NCI-H446 treated with DMSO at 0.1 percent for 48 hours (cell line): ENCODE data around the gene SLAMF6.
"Not testable (repeated sequence)": the region's sequence is repeated elsewhere in the genome, so short reads cannot be mapped to it uniquely, and the experiment has no call there.

Source experiments
- DNase-seq: peaks from one replicate; lab custom pipeline; 2025; lab: John Stamatoyannopoulos, UW

SLAMF6 gene

GRCh38 chr1:160522622-160523345, at the start of gene SLAMF6:
Gene SLAMF6 (minus strand): TSS chr1:160523255. CDS start chr1:160523192, 63 bp downstream.
- no peak for DNase-seq

DNA sequence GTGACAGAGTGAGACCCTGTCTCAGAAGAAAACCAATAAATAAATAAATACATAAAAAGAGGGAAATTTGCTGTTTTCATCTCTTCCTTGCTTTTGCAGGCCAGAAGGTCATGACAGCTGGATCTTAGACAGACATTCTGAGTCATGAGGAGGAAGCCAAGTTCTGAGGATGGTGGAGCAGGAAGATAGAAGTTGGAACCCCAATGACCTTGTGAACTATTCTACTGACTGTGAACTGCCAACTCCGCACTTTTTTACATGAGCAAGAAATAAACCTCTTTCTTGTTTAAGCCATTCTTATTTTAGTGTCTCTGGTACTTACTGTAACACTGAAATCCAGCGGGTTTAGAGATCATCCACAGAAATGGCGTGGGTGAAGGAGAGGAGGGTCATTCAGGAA, 47.8 kb upstream of the SLAMF6 start:
- DNase-seq, result no peak

DNA sequence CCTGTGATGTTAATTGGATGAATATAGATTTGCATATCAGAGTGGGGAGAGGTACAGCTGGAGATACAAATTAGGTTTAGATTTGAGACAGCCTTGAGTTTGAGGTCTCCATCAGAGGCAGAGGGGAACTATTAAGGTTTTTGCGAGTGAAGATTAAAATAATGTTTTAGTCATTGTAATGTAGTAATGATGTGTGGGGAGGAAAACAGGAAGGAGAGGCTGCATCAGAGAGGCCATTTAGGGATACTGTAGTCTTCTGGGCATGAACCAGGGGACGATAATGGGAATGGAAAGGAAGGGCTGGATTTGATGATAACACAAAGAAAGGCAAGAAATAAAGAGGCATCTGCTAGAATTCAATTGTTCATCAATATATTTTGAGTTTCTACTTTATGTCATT, 46.8 kb upstream of the SLAMF6 start:
- DNase-seq, result no peak

GRCh38 chr1:160567858-160568682, 45.0 kb upstream of the SLAMF6 start:
- no peak for DNase-seq

- no peak for DNase-seq
Observed at GRCh38 chr1:160567341-160567740, 44.3 kb upstream of the SLAMF6 start.

DNA sequence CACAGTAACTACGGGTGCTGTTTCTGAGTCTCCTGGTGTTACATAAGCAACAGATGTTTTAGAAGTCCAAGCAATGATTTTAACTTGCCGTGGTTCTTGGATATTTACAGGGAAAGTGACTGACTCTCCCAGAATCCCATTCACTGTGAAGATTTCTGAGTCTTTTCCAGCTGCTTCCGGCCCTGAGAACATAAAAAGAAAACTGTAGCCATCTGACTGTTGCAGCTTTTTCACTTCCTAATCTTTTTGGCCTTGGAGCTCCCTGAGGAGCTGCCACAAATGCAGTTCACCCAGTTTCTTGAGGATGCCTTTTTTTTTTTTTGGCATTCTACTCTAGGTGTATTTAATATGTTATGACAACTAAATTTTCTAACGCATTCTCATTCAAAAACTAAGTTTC, 42.5 kb upstream of the SLAMF6 start:
- no peak for DNase-seq

DNA sequence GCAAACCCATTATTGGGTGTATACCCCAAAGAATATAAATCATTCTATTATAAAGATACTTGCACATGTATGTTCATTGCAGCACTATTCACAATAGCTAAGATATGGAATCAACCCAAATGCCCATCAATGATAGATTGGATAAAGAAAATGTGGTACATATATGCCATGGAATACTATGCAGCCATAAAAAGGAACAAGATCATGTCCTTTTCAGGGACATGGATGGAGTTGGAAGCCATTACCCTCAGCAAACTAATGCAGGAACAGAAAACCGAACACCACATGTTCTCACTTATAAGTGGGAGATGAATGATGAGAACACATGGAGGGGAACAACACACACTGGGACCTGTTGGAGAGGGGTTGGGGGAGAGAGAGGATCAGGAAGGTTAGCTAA, 40.2 kb upstream of the SLAMF6 start:
- DNase-seq, result not testable (repeated sequence)

- DNase-seq, result not testable (repeated sequence)
Observed at GRCh38 chr1:160562745-160563144, 39.7 kb upstream of the SLAMF6 start.

GRCh38 chr1:160560806-160561205, 37.8 kb upstream of the SLAMF6 start:
- no peak for DNase-seq

DNA sequence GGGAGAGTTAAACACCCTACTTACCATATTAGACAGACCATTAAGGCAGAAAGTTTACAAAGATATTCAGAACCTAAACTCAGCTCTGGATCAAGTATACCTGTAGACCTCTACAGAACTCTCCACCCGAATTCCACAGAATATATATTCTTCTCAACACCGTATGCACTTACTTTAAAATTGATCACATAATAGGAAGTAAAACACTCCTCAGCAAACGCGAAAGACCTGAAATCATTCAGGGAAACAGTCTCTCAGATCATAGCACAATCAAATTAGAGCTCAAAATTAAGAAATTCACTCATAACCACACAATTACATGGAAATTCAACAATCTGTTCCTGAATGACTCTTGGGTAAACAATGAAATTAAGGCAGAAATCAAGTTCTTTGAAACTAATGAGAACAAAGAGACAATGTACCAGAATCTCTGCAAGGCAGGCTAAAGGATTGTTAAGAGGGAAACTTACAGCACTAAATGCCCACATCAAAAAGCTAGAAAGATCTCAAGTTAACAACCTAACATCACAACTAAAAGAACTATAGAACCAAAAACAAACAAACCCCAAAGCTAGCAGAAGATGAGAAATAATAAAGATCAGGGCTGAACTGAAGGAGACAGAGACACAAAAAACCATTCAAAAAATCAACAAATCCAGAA, 37.1 kb upstream of the SLAMF6 start:
- DNase-seq, result no peak

- DNase-seq, result not testable (repeated sequence)
Observed at GRCh38 chr1:160559437-160559836, 36.4 kb upstream of the SLAMF6 start.

DNA sequence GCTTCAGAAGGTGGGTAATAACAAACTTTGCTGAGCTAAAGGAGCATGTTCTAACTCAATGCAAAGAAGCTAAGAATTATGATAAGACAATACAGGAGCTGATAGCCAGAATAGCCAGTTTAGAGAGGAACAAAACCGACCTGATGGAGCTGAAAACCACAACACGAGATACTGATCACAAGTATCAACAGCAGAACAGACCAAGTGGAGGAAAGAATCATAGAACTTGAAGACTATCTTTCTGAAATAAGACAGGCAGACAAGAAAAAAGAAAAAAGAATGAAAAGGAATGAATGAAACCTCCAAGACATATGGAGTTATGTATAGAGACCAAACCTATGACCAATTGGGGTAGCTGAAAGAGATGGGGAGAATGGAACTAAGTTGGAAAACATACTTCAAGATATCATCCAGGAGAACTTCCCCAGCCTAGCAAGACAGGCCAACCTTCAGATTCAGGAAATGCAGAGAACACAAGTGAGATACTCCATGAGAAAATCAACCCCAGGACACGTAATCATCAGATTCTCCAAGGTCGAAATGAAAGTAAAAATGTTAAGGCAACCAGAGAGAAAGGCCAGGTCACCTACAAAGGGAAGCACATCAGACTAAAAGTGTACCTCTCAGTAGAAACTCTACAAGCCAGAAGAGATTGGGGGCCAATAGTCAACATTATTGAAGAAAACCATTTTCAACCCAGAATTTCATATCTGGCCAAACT, 35.8 kb upstream of the SLAMF6 start:
- no peak for DNase-seq

- DNase-seq, result no peak
Observed at GRCh38 chr1:160553778-160554177, 30.7 kb upstream of the SLAMF6 start.

- no peak for DNase-seq
Observed at GRCh38 chr1:160552425-160552824, 29.4 kb upstream of the SLAMF6 start.

- DNase-seq, result no peak
Observed at GRCh38 chr1:160550572-160551034, 27.5 kb upstream of the SLAMF6 start.

DNA sequence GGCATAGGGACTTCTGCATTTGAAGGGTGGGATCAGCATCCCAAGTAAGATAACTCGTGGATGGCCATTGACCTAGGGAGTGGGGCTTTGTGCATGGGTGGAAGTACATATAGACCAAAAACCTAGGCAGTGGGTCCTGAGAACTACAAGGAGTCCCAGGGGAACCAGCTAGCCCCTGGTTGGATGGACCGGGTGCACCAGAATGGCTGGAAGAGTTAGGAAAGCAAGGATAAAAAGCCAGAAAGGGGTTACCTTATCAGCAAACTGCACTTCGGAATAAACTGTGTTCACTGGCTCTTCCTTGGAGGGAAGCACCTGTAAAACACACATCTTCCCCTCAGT, 26.6 kb upstream of the SLAMF6 start:
- DNase-seq, result no peak

- DNase-seq, result peak; percentile 29
Observed at GRCh38 chr1:160548960-160549664, 26.1 kb upstream of the SLAMF6 start.

DNA sequence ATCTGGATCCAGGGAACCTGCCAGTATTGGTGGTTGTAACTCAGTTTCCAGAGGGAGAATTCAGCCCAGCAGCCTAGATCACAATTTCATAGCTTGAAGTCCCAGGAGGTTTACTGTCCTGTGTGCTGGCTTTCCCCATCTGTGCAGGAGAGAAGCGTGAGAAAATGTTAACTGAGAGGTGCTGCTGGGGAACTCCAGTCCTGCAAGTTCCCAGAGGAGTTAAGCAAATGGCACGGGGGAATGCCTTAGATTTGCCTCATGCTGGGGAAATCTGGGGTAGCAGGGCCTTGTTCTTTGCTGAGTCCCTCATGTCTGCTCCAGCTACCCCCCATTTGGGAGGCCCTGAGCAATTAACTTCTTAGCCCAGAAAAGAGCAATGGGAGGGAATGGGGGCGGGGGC, 25.1 kb upstream of the SLAMF6 start:
- no peak for DNase-seq

DNA sequence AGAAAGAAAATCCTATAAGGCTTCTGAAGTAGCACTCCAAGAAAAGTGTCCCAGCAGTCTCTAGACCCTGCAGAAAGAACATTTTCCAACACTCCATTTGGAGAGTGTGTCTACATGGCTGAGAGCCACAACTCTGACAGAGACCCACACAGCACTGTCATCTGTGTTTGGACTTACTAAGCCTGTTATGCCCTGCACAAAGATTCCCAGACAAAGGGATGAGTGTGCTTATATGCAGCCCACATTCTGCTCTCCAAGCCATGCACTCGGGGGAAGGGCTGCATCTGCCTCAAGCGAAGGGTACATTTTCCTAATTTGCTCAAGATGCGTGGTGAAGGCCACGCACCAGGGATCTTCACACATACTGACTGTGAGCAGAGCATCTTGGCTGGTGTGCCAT, 24.4 kb upstream of the SLAMF6 start:
- no peak for DNase-seq

GRCh38 chr1:160546942-160547341, 23.9 kb upstream of the SLAMF6 start:
- DNase-seq, result no peak

GRCh38 chr1:160544647-160545046, 21.6 kb upstream of the SLAMF6 start:
- no peak for DNase-seq
